Stimulated activated naive B cell treated with anti-CD40 and anti-IgM and Interleukin-4, amounts not matched to agents 10 μg/mL and 1 μg/mL and 100 μg/mL, for 72 hours (primary cell): ENCODE measurements around the gene GRK5.
"Not testable (repeated sequence)": the region's sequence is repeated elsewhere in the genome, so short reads cannot be mapped to it uniquely, and the experiment has no call there.

Source experiments
- ATAC-seq, 2 donors: fragments of 150-1000 bp; cut with Tn5 transposase; replicated peaks; 2 replicates each; pipeline ENCODE4 v1.10.0; 2021; ENCODE audit warnings: moderate library complexity in 1 of 2
- DNase-seq: peaks from one replicate; pipeline ENCODE4 v3.0.0; 2021
- H3K27ac Mint-ChIP-seq: one replicate; pipeline ENCODE4 v1.8.0; 2022; ENCODE audit warnings: mild to moderate bottlenecking, mixed read lengths
- H3K27me3 Mint-ChIP-seq, 2 donors: one replicate each; pipeline ENCODE4 v1.8.0; 2022; ENCODE audit warnings: mixed read lengths in 2 of 2
- H3K36me3 Mint-ChIP-seq, 2 donors: one replicate each; pipeline ENCODE4 v1.8.0; 2022; ENCODE audit warnings: mixed read lengths in 2 of 2, mild to moderate bottlenecking in 1 of 2
- H3K4me1 Mint-ChIP-seq, 2 donors: one replicate each; pipeline ENCODE4 v1.8.0; 2022; ENCODE audit warnings: mixed read lengths in 2 of 2, mild to moderate bottlenecking in 1 of 2
- H3K4me3 Mint-ChIP-seq, 2 donors: one replicate each; pipeline ENCODE4 v1.8.0; 2022; ENCODE audit warnings: mild to moderate bottlenecking in 2 of 2, mixed read lengths in 2 of 2, moderate library complexity in 1 of 2
- H3K9me3 Mint-ChIP-seq, 2 donors: one replicate each; pipeline ENCODE4 v1.8.0; 2022; ENCODE audit warnings: mixed read lengths in 2 of 2, mild to moderate bottlenecking in 1 of 2

The GRK5 gene

DNA sequence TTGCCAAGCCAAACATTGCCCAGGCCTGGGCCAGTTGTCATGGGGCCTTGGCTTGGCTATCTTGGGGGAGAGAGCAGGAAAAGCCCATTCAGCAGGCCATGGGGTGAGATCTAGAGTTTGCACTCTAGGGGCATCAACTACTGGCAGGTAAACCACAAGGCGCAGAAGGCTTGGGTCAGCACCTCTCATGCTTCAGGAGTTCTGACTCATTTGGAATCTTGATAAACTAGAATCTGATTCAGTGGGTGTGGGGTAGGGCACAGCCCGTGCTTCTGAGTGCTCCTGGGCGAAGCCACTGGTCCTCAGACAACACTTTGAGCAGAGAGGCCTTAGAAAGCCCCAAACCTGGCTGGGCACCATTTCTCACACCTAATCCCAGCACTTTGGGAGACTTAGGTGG lies 254.0 kb downstream of the GRK5 start:
- Mint-ChIP-seq H3K36me3 (peaks cover 14 to 17% of the 10 kb centered on the region in 2 donors), H3K27ac (peak overlapping the region; percentile 78), H3K4me3 (peak overlapping the region; percentile 30 to 35), H3K9me3 (peaks cover 4% of the 10 kb centered on the region in 2 donors), H3K27me3 (peaks cover 9 to 10% of the 10 kb centered on the region in 2 donors), H3K4me1 (peaks cover 20 to 37% of the 10 kb centered on the region in 2 donors)
- DNase-seq (peak; percentile 66), ATAC-seq (peak; percentile 94 to 95)

GRCh38 chr10:119461923-119462322 lies 254.6 kb downstream of the GRK5 start:
- DNase-seq (no peak), ATAC-seq (peak; percentile 86 to 89)
- peak overlapping the region; percentile 19 to 35 for H3K4me3 Mint-ChIP-seq
- H3K27me3 Mint-ChIP-seq = peaks cover 9 to 10% of the 10 kb centered on the region in 2 donors
- H3K36me3 Mint-ChIP-seq = peaks cover 14 to 17% of the 10 kb centered on the region in 2 donors
- peaks cover 24 to 40% of the 10 kb centered on the region in 2 donors for H3K4me1 Mint-ChIP-seq
- peaks cover 4% of the 10 kb centered on the region in 2 donors for H3K9me3 Mint-ChIP-seq
- peak overlapping the region; percentile 78 for H3K27ac Mint-ChIP-seq

DNA sequence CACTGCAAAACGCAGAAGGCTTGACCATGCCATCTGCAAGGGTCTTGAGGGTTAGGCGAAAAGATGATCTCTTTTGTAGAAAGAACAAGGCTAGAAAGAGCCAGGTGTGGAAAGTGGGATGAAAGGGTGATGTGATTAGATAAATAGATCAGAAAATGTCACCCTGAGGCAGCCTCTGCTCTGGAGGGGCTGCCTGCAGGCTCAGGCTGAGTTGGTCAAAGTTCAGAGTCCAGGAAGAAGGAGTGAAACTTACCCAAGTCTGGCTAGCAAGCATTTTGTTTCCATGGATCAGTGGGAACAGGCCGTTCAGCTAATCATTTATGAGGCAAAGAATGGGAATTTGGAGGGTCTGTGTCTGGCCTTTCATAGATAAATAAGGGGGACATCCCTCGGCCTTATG lies 255.4 kb downstream of the GRK5 start:
- Mint-ChIP-seq H3K36me3 (peaks cover 11 to 14% of the 10 kb centered on the region in 2 donors), H3K9me3 (peaks cover 4% of the 10 kb centered on the region in 2 donors), H3K4me3 (no peak overlapping the region), H3K27ac (no peak overlapping the region), H3K4me1 (peaks cover 23 to 38% of the 10 kb centered on the region in 2 donors), H3K27me3 (peaks cover 9 to 10% of the 10 kb centered on the region in 2 donors)
- DNase-seq = no peak
- ATAC-seq = no peak

DNA sequence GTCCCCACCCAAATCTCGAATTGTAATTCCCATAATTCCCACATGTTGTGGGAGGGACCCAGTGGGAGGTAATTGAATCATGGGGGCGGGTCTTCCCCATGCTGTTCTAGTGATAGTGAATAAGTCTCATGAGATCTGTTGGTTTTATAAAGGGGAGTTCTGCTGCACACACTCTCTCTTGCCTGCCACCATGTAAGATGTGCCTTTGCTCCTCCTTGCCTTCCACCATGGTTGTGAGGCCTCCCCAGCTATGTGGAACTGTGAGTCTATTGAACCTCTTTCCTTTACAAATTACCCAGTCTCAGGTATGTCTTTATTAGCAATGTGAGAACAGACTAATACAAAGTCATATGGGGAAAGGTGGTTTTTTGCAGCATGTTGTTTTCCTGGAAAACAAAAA lies 255.8 kb downstream of the GRK5 start:
- not testable (repeated sequence) for H3K9me3 Mint-ChIP-seq, H3K4me3 Mint-ChIP-seq, ATAC-seq, H3K27ac Mint-ChIP-seq, DNase-seq
- Mint-ChIP-seq H3K4me1 (peaks cover 23 to 38% of the 10 kb centered on the region in 2 donors), H3K27me3 (peaks cover 9 to 10% of the 10 kb centered on the region in 2 donors), H3K36me3 (peaks cover 11 to 14% of the 10 kb centered on the region in 2 donors)

- H3K27ac Mint-ChIP-seq = no peak overlapping the region
- H3K4me3 Mint-ChIP-seq = no peak overlapping the region
- peaks cover 11 to 14% of the 10 kb centered on the region in 2 donors for H3K36me3 Mint-ChIP-seq
- peaks cover 4% of the 10 kb centered on the region in 2 donors for H3K9me3 Mint-ChIP-seq
- DNase-seq (no peak), ATAC-seq (no peak)
- peaks cover 25 to 38% of the 10 kb centered on the region in 2 donors for H3K4me1 Mint-ChIP-seq
- H3K27me3 Mint-ChIP-seq = peaks cover 9 to 10% of the 10 kb centered on the region in 2 donors
These were observed 257.7 kb downstream of the GRK5 start for GRCh38 chr10:119465085-119465484.

GRCh38 chr10:119466076-119466475 lies 258.7 kb downstream of the GRK5 start:
- ATAC-seq = no peak

GRCh38 chr10:119466655-119467054 lies 259.3 kb downstream of the GRK5 start:
- H3K27me3 Mint-ChIP-seq = peaks cover 9 to 10% of the 10 kb centered on the region in 2 donors
- no peak overlapping the region for H3K4me3 Mint-ChIP-seq
- no peak overlapping the region for H3K27ac Mint-ChIP-seq
- DNase-seq (peak; percentile 40), ATAC-seq (peak; percentile 50 to 59)
- peaks cover 20 to 32% of the 10 kb centered on the region in 2 donors for H3K4me1 Mint-ChIP-seq
- peaks cover 11 to 12% of the 10 kb centered on the region in 2 donors for H3K36me3 Mint-ChIP-seq
- H3K9me3 Mint-ChIP-seq = peaks cover 4 to 11% of the 10 kb centered on the region in 2 donors

More at GRCh38 chr10:119466076-119466475, 258.7 kb downstream of the GRK5 start:
- Mint-ChIP-seq H3K27ac (no peak overlapping the region), H3K9me3 (peaks cover 4 to 8% of the 10 kb centered on the region in 2 donors), H3K36me3 (peaks cover 11 to 12% of the 10 kb centered on the region in 2 donors), H3K4me1 (peaks cover 21 to 32% of the 10 kb centered on the region in 2 donors), H3K27me3 (peaks cover 9 to 10% of the 10 kb centered on the region in 2 donors), H3K4me3 (no peak overlapping the region)
- no peak for DNase-seq

- ATAC-seq = no peak
- Mint-ChIP-seq H3K4me3 (no peak overlapping the region), H3K27me3 (peaks cover 9 to 10% of the 10 kb centered on the region in 2 donors), H3K27ac (no peak overlapping the region), H3K36me3 (peaks cover 4% of the 10 kb centered on the region in 2 donors), H3K9me3 (peaks cover under 1 to 11% of the 10 kb centered on the region in 2 donors), H3K4me1 (peaks cover 24 to 44% of the 10 kb centered on the region in 2 donors)
- DNase-seq = no peak
These were observed 261.4 kb downstream of the GRK5 start for GRCh38 chr10:119468542-119469324.

- no peak overlapping the region for H3K4me3 Mint-ChIP-seq
- H3K27ac Mint-ChIP-seq = no peak overlapping the region
- peaks cover 9 to 10% of the 10 kb centered on the region in 2 donors for H3K27me3 Mint-ChIP-seq
- DNase-seq = no peak
- peaks cover 27 to 48% of the 10 kb centered on the region in 2 donors for H3K4me1 Mint-ChIP-seq
- peaks cover 4 to 13% of the 10 kb centered on the region in 2 donors for H3K9me3 Mint-ChIP-seq
- no peak for ATAC-seq
- H3K36me3 Mint-ChIP-seq = peaks cover 6 to 8% of the 10 kb centered on the region in 2 donors
These were observed 261.9 kb downstream of the GRK5 start for GRCh38 chr10:119469325-119469707.

- Mint-ChIP-seq H3K36me3 (peaks cover 6 to 8% of the 10 kb centered on the region in 2 donors), H3K9me3 (peaks cover 4 to 13% of the 10 kb centered on the region in 2 donors), H3K4me1 (peaks cover 27 to 48% of the 10 kb centered on the region in 2 donors), H3K27ac (no peak overlapping the region), H3K4me3 (no peak overlapping the region), H3K27me3 (peaks cover 7 to 8% of the 10 kb centered on the region in 2 donors)
- ATAC-seq = no peak
- DNase-seq = no peak
These were observed 262.5 kb downstream of the GRK5 start for GRCh38 chr10:119469846-119470245.

GRCh38 chr10:119470920-119471702 lies 263.7 kb downstream of the GRK5 start:
- Mint-ChIP-seq H3K27ac (no peak overlapping the region), H3K9me3 (peaks cover 4 to 13% of the 10 kb centered on the region in 2 donors), H3K4me3 (no peak overlapping the region), H3K4me1 (peaks cover 27 to 49% of the 10 kb centered on the region in 2 donors), H3K27me3 (no peaks in the 10 kb centered on the region), H3K36me3 (peaks cover 6 to 8% of the 10 kb centered on the region in 2 donors)
- DNase-seq = no peak
- ATAC-seq = peak; percentile 70 to 74

DNA sequence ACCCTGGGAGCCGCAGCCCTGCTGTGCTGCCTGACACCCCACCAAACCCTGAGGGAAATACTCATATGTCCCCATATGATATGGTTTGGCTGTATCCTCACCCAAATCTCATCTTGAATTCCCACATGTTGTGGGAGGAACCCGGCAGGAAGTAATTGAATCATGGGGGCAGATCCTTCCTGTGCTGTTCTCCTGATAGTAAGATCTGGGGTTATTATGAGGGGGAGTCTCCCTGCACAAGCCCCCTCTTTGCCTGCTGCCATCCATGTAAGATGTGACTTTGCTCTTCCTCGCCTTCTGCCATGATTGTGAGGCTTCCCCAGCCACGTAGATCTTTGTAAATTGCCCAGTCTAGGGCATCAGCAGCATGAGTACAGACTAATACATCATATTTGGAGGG lies 266.4 kb downstream of the GRK5 start:
- DNase-seq (no peak), ATAC-seq (no peak)
- Mint-ChIP-seq H3K9me3 (peaks cover 4 to 13% of the 10 kb centered on the region in 2 donors), H3K4me3 (no peak overlapping the region), H3K27me3 (no peaks in the 10 kb centered on the region), H3K27ac (peak overlapping the region; percentile 20), H3K36me3 (peaks cover 6 to 8% of the 10 kb centered on the region in 2 donors), H3K4me1 (peaks cover 37 to 65% of the 10 kb centered on the region in 2 donors)

GRCh38 chr10:119474606-119475005 lies 267.2 kb downstream of the GRK5 start:
- no peak overlapping the region for H3K27ac Mint-ChIP-seq
- peaks cover 46 to 74% of the 10 kb centered on the region in 2 donors for H3K4me1 Mint-ChIP-seq
- no peak overlapping the region for H3K4me3 Mint-ChIP-seq
- DNase-seq (no peak), ATAC-seq (no peak)
- no peaks in the 10 kb centered on the region for H3K27me3 Mint-ChIP-seq
- peaks cover 4 to 13% of the 10 kb centered on the region in 2 donors for H3K9me3 Mint-ChIP-seq
- H3K36me3 Mint-ChIP-seq = peaks cover 6 to 8% of the 10 kb centered on the region in 2 donors

DNA sequence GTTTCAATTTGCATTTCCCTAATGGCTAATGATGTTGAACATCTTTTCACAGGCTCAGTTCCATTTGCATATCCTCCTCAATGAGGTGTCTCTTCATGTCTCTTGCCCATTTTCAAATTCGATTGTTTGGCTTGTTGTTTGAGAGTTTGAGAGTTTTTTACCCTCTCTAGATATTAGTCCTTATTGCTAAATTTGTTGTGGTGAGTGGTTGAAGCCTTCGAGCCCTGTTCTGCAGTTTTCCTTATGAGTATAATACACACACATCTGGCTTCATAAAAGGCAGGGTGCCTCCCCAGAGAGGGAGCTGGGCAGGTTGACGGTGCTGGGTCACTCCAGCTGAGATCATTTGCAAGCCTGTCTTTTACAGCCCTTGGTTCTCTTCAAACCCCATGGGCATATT lies 270.1 kb downstream of the GRK5 start:
- H3K27ac Mint-ChIP-seq = peak overlapping the region; percentile 94
- peaks cover 4% of the 10 kb centered on the region in 2 donors for H3K9me3 Mint-ChIP-seq
- H3K4me3 Mint-ChIP-seq = peak overlapping the region; percentile 68 to 73
- peak; percentile 81 to 82 for ATAC-seq
- H3K36me3 Mint-ChIP-seq = peaks cover 4% of the 10 kb centered on the region in 2 donors
- no peaks in the 10 kb centered on the region for H3K27me3 Mint-ChIP-seq
- DNase-seq = peak; percentile 64
- peaks cover 35 to 64% of the 10 kb centered on the region in 2 donors for H3K4me1 Mint-ChIP-seq
